HG03354 (cell line): Measurements from ENCODE around the gene PAXX.

Experiments used
- ATAC-seq: cut with Tn5 transposase; IDR thresholded peaks from one replicate; pipeline ENCODE4 v1.9.1; 2021; ENCODE audit warnings: mild to moderate bottlenecking; ENCODE audit not compliant: unreplicated experiment, poor library complexity, severe bottlenecking

The PAXX gene

DNA sequence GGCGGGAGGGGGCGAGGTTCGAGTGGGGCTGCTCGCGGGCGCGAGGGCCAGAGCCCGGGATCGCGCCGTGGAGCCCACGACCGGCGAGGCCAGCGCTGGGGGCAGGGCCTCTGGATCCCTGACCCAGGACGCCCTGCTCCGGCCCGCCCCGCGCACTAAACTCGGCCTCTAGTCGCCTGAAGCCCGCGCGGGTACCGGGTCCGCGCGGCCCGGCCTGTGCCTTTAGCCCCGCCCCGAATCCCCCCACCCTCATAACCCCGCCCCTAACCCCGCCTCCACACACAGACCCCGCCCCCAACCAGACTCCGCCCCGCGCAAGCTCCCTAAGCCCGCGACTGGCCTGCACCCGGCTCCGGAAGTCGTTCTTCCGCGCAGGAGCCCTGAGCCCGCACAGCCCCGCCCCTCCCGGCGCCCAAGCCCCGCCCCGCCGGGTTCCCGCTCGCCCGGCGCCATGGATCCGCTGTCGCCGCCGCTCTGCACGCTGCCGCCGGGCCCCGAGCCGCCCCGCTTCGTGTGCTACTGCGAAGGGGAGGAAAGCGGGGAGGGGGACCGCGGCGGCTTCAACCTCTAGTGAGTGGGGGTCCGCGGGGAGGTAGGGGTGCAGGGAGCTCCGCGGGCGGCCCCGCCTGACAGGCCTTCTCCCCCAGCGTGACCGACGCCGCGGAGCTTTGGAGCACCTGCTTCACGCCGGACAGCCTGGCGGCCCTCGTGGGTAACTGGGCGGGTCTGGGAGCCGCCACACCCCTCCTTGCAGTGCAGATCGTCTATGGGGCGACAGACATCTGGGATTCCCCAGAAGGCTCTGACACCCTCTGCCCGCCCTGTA lies at the start of gene PAXX:
PAXX (plus strand) TSS at position 430 of the 826 bp plus-strand sequence; CDS start at position 452, 22 bp downstream.
- peak; percentile 84 for ATAC-seq

DNA sequence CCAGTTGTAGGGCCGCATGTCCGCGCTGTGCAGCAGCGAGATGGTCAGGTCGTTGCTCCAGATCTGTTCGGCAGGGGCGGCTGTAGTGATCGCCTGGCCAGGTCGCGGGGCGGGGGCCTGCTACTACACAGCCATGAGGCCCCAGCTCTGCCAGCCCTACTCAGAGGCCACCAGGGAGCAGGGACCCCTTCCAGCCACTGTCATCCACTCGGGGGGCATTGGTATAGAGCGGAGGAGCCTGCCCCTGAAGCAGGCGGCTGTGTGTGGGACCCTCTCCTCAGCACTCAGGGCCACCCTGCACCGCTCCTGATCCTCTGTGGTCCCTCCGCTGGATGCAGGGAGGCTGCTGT lies 49.4 kb upstream of the PAXX start:
- no peak for ATAC-seq

GRCh38 chr9:136943291-136944211 lies 48.7 kb upstream of the PAXX start:
- ATAC-seq, result peak; percentile 22

GRCh38 chr9:136944212-136944518 lies 48.1 kb upstream of the PAXX start:
- ATAC-seq, result no peak

DNA sequence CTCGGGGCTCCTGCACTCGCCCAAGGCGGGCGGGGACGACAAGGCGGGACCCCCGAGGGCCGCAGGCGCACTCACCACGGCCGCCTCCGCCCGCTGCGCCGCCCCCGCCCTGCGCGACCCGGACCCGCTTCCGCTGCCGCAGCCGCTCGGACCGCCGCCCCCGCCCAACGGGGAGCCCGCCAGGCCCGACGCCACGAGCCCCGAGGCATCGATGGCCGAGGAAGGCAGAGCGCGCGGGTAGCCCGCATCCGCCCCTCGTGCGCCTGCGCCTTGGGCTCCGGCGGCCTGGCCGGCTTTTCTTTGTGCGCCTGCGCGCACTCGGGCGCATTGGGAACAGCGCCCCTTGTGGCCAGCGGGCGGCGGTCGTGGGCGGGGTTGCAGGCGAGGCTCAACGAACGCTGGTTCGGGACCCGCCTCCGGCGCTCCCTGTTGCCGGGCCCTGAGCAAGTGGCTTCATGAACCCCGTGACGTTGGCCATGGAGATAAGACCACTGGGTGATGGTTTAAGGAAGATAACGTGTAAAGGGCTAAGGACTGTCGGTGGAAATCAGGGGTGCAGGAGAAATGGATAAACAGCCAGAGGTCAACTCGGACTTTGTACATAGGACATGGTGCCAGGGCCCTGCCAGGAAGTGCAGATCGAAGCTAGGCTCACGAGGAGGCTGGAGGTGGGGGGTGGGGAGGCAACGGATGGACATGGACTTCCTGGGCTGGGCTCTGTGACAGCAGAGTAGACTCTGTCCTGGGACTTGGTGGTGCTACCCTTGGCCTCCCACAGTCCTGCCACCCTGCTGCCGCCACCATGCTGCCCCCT lies 47.5 kb upstream of the PAXX start, which contains the start of the genes C8G and FBXW5:
C8G (plus strand) TSS at position 725 of the 814 bp plus-strand sequence; CDS start at position 803, 78 bp downstream.
FBXW5 (minus strand) TSS at position 220 of the 814 bp plus-strand sequence. CDS start 655 bp downstream, outside the sequence.
- ATAC-seq, result peak; percentile 83

GRCh38 chr9:136945333-136946227 lies 46.6 kb upstream of the PAXX start:
- ATAC-seq, result no peak

DNA sequence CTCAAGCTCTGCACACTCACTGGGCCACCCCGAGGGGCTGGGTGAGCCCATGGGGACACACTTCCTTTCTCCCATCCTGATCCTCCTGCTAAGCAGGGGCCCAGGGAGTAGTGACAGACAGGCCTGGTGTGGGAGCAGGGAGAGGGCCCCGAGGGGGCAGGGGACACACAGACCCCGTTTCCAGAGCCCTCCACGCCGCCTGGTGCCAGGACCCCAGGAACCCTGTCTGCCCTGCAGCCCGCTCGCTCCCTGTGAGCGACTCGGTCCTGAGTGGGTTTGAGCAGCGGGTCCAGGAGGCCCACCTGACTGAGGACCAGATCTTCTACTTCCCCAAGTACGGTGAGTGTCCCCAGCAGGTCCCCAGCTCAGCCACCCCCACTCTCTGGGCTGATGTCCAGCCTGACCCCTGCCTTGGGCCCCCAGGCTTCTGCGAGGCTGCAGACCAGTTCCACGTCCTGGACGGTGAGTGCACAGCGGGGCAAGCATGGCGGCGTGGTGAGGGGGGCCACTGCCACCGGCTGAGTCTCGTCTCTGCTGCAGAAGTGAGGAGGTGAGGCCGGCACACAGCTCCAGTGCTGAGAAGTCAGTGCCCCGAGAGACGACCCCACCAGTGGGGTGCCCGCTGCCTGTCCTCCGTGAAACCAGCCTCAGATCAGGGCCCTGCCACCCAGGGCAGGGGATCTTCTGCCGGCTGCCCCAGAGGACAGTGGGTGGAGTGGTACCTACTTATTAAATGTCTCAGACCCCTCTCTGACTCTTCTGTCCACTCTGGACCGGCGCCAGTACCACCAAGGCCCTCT lies 45.8 kb upstream of the PAXX start:
- no peak for ATAC-seq

- no peak for ATAC-seq
These were observed 45.0 kb upstream of the PAXX start for GRCh38 chr9:136947028-136947891.

DNA sequence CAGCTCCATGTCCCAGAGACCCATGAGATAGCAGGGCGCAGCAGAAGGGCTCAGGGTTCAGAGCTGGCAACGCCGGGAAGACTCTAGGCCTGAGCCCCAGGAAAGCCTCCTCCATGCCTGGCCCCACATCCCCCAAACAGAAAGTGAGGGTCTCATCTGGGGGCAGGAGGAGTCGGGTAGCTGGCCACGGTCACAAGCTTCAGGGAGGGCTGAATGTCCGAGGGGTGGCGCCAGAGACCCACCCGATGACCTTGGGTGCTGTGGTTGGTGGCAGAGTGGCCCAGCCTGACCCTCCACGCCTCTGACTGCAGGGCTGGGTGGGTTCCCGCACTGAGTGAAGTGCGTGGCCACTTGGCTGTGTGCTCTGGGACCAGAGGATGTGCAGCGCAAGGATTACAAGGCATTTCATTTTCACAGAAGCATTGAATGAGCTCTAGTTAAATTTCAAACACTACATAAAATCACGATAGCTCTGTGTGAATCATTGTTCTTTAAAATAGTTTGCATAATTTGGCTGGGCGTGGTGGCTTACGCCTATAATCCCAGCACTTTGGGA lies 44.2 kb upstream of the PAXX start:
- ATAC-seq, result no peak

DNA sequence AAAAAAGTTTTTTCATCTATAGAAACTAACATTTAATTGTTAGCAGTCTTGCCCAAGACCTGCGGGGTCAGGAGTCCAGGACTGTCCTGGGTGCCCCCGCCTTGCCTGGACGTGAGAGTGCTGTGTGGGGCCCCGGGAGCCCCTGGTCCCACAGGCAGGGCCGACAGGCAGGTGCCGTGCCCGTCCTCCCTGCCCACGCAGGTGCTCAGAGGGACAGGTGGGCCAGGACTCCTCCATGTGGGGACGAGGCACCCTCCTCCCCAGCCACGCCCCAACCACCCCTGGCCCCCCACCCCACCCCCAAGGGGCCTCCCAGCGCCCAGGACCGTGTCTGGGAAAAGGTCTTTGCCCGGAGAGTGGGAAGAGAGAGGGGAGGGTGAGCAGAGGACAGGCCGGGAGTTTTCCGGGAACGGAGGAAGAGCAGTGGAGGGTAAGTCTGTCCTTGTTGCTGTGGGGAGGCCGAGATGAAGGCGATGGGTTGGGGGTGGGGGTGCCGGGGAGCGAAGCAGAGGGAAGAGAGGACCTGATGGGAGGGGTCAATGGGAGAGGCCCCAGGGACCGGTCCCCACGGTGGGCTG lies 42.9 kb upstream of the PAXX start:
- no peak for ATAC-seq

GRCh38 chr9:136949817-136950655 lies 42.2 kb upstream of the PAXX start:
- ATAC-seq, result peak; percentile 90

GRCh38 chr9:136950656-136951276 lies 41.5 kb upstream of the PAXX start:
- ATAC-seq, result no peak

GRCh38 chr9:136951541-136952320 lies 40.5 kb upstream of the PAXX start, which contains the start of gene LCN12:
TSS of gene LCN12 (plus strand) at chr9:136952273. CDS start at chr9:136952328, 55 bp downstream.
- ATAC-seq, result no peak

GRCh38 chr9:136952321-136952850 lies 39.8 kb upstream of the PAXX start:
- no peak for ATAC-seq
